ENCODE results near the gene AHCTF1.
"Not testable (repeated sequence)": the region's sequence is repeated elsewhere in the genome, so short reads cannot be mapped to it uniquely, and the experiment has no call there.

The AHCTF1 gene

DNA sequence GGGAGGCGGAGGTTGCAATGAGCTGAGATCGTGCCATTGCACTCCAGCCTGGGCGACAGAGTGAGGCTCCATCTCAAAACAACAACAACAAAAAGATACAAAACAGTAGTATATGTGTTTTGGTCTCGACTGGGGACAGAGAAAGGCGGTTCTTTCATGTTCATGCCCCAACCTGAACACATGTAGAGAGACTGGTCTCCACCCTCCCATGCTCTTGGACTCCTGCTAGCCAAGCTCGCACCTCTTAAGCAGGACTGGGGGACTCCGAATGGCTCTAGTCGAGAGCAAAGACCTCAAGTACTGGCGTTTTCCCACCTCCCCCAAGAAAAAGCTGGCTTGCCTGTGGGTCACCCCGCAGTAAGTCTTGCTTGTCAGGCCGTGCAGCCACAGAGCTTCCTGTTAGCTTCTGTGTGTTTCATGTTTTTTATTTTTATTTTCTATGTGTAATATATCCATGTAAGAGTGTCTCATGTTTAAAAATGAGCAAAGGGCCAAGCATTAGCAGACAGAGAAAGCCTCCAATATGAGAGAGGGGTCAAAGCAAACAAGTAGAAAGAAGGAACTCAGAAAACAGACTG, 116.0 kb downstream of the AHCTF1 start:
- no peak overlapping the region for H2AFZ ChIP-seq (ENCODE audit: low read depth, low read length)
- no peak overlapping the region for H3K9ac ChIP-seq (ENCODE audit: low read length)
- no peak overlapping the region for H3K27ac ChIP-seq (ENCODE audit: low read length, poor library complexity, severe bottlenecking)
- no peak overlapping the region for H4K8ac ChIP-seq (ENCODE audit: low read length)
- H3K4me2 ChIP-seq (ENCODE audit: low read length, poor library complexity, severe bottlenecking): no peak overlapping the region
- H3K4me1 ChIP-seq (ENCODE audit: control insufficient read depth, insufficient read depth, low read depth, low read length): no peaks in the 10 kb centered on the region
- no peak overlapping the region for H3K18ac ChIP-seq (ENCODE audit: low read depth in 1 of 2, low read length in 2 of 2)
- H3K4me3 ChIP-seq (ENCODE audit: insufficient read depth in 1 of 2, low read depth in 1 of 2, low read length in 2 of 2): no peak overlapping the region
- no peak overlapping the region for H2AK5ac ChIP-seq (ENCODE audit: low read length, severe bottlenecking)
- H3K4ac ChIP-seq (ENCODE audit: low read depth in 1 of 2, low read length in 2 of 2): no peak overlapping the region
- DNase-seq: no peak
- WGBS: 83% methylated on average over 9 of the region's 11 CpGs
- H3K36me3 ChIP-seq (ENCODE audit: control insufficient read depth in 1 of 2, insufficient read depth in 2 of 2, low read depth in 1 of 2, low read length in 2 of 2): no peaks in the 10 kb centered on the region
- no peak overlapping the region for H2BK120ac ChIP-seq (ENCODE audit: low read depth, low read length)
- H3K23ac ChIP-seq (ENCODE audit: low read length in 2 of 2): no peak overlapping the region
- no peak overlapping the region for H2BK15ac ChIP-seq (ENCODE audit: low read depth, poor library complexity, severe bottlenecking)
- H3K14ac ChIP-seq (ENCODE audit: low read length in 2 of 2): no peak overlapping the region
- no peak overlapping the region for H2BK5ac ChIP-seq (ENCODE audit: low read depth, low read length, poor library complexity, severe bottlenecking)
- H3K79me1 ChIP-seq (replicated peaks; ENCODE audit: low read length, poor library complexity, severe bottlenecking): no peaks in the 10 kb centered on the region
- H4K91ac ChIP-seq (ENCODE audit: low read length): no peak overlapping the region
- H3K9me3 ChIP-seq (ENCODE audit: control insufficient read depth, low read length): no peaks in the 10 kb centered on the region
- H3K27me3 ChIP-seq (ENCODE audit: control insufficient read depth in 1 of 2, insufficient read depth in 1 of 2, low read length in 2 of 2): peaks cover 8 to 30% of the 10 kb centered on the region in 2 experiments
- H2BK12ac ChIP-seq (ENCODE audit: low read length in 2 of 2): no peak overlapping the region

DNA sequence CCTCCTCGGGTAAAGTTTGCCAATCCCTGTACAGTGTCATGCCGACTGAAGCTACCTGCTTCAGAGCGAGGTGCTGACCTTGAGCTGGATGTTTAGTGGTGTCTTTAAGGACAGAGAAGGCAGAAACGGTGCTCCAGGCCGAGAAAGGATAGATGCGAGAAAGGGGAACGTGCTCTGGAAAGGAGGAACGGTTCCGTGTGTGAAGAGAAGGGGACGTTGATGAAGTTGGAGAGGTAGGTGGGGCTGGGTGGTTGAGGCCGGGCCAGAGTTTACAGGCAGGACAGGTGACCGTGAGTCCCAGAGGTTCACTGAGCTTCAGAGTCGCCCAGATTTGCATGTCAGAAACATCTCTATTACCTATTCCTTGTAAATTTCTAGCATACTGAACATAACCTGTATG, 116.9 kb downstream of the AHCTF1 start:
- Histone ChIP-seq H2AK5ac (ENCODE audit: low read length, severe bottlenecking) (no peak overlapping the region), H3K4me3 (ENCODE audit: insufficient read depth in 1 of 2, low read depth in 1 of 2, low read length in 2 of 2) (no peak overlapping the region), H4K8ac (ENCODE audit: low read length) (no peak overlapping the region), H3K14ac (ENCODE audit: low read length in 2 of 2) (no peak overlapping the region), H3K79me1 (replicated peaks; ENCODE audit: low read length, poor library complexity, severe bottlenecking) (no peaks in the 10 kb centered on the region), H4K91ac (ENCODE audit: low read length) (no peak overlapping the region), H3K18ac (ENCODE audit: low read depth in 1 of 2, low read length in 2 of 2) (no peak overlapping the region), H3K9me3 (ENCODE audit: control insufficient read depth, low read length) (no peaks in the 10 kb centered on the region), H3K4ac (ENCODE audit: low read depth in 1 of 2, low read length in 2 of 2) (no peak overlapping the region), H3K9ac (ENCODE audit: low read length) (no peak overlapping the region), H2AFZ (ENCODE audit: low read depth, low read length) (no peak overlapping the region), H3K36me3 (ENCODE audit: control insufficient read depth in 1 of 2, insufficient read depth in 2 of 2, low read depth in 1 of 2, low read length in 2 of 2) (no peaks in the 10 kb centered on the region), H3K27ac (ENCODE audit: low read length, poor library complexity, severe bottlenecking) (no peak overlapping the region), H2BK15ac (ENCODE audit: low read depth, poor library complexity, severe bottlenecking) (no peak overlapping the region), H3K4me2 (ENCODE audit: low read length, poor library complexity, severe bottlenecking) (no peak overlapping the region), H3K23ac (ENCODE audit: low read length in 2 of 2) (no peak overlapping the region), H2BK120ac (ENCODE audit: low read depth, low read length) (no peak overlapping the region), H3K4me1 (ENCODE audit: control insufficient read depth, insufficient read depth, low read depth, low read length) (no peaks in the 10 kb centered on the region), H2BK12ac (ENCODE audit: low read length in 2 of 2) (no peak overlapping the region), H2BK5ac (ENCODE audit: low read depth, low read length, poor library complexity, severe bottlenecking) (no peak overlapping the region), H3K27me3 (ENCODE audit: control insufficient read depth in 1 of 2, insufficient read depth in 1 of 2, low read length in 2 of 2) (peaks cover 4 to 24% of the 10 kb centered on the region in 2 experiments)
- 86% methylated on average over 10 of the region's 13 CpGs for WGBS
- DNase-seq: no peak

DNA sequence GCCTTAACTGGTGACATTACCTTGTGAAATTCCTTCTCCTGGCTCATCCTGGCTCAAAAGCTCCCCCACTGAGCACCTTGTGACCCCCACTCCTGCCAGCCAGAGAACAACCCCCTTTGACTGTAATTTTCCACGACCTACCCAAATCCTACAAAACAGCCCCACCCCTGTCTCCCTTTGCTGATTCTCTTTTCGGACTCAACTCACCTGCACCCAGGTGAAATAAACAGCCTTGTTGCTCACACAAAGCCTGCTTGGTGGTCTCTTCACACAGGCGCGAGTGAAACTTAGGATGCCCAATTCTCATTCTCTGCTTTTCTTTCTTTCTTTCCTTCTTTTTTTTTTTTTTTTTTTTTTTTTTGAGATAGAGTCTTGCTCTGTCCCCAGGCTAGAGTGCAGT, 118.4 kb downstream of the AHCTF1 start:
- not testable (repeated sequence) for H3K4me2 ChIP-seq (ENCODE audit: low read length, poor library complexity, severe bottlenecking); H2BK120ac ChIP-seq (ENCODE audit: low read depth, low read length); H3K4ac ChIP-seq (ENCODE audit: low read depth in 1 of 2, low read length in 2 of 2); H4K8ac ChIP-seq (ENCODE audit: low read length); H3K4me1 ChIP-seq (ENCODE audit: control insufficient read depth, insufficient read depth, low read depth, low read length); H3K23ac ChIP-seq (ENCODE audit: low read length in 2 of 2); H3K14ac ChIP-seq (ENCODE audit: low read length in 2 of 2); H3K9me3 ChIP-seq (ENCODE audit: control insufficient read depth, low read length); H3K79me1 ChIP-seq (replicated peaks; ENCODE audit: low read length, poor library complexity, severe bottlenecking); H2BK12ac ChIP-seq (ENCODE audit: low read length in 2 of 2); H4K91ac ChIP-seq (ENCODE audit: low read length); H2BK15ac ChIP-seq (ENCODE audit: low read depth, poor library complexity, severe bottlenecking); H3K4me3 ChIP-seq (ENCODE audit: insufficient read depth in 1 of 2, low read depth in 1 of 2, low read length in 2 of 2); H3K9ac ChIP-seq (ENCODE audit: low read length); H2AK5ac ChIP-seq (ENCODE audit: low read length, severe bottlenecking); H2BK5ac ChIP-seq (ENCODE audit: low read depth, low read length, poor library complexity, severe bottlenecking); DNase-seq; H3K27ac ChIP-seq (ENCODE audit: low read length, poor library complexity, severe bottlenecking); H3K36me3 ChIP-seq (ENCODE audit: control insufficient read depth in 1 of 2, insufficient read depth in 2 of 2, low read depth in 1 of 2, low read length in 2 of 2); H2AFZ ChIP-seq (ENCODE audit: low read depth, low read length); H3K18ac ChIP-seq (ENCODE audit: low read depth in 1 of 2, low read length in 2 of 2)
- peaks cover 8 to 28% of the 10 kb centered on the region in 2 experiments for H3K27me3 ChIP-seq (ENCODE audit: control insufficient read depth in 1 of 2, insufficient read depth in 1 of 2, low read length in 2 of 2)
- WGBS: 52% methylated on average over 2 of the region's 4 CpGs

DNA sequence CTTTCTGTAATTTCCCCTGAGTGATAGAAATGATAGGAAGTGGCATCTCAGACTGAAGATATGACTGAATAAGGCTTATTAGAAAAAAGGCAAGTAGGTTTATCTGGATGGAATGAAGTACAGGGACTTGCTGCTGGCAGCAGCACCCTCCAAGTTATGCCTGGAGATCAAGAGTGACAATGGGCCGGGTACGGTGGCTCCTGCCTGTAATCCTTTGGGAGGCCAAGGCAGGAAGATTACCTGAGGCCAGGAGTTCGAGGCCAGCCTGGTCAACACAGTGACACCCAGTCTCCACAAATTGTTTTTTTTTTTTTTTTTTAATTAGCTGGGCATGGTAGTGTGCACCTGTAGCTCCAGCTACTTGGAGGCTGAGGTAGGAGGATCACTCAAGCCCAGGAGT, 119.8 kb downstream of the AHCTF1 start:
- H4K91ac ChIP-seq (ENCODE audit: low read length): no peak overlapping the region
- H3K9me3 ChIP-seq (ENCODE audit: control insufficient read depth, low read length): no peaks in the 10 kb centered on the region
- no peaks in the 10 kb centered on the region for H3K36me3 ChIP-seq (ENCODE audit: control insufficient read depth in 1 of 2, insufficient read depth in 2 of 2, low read depth in 1 of 2, low read length in 2 of 2)
- no peak overlapping the region for H2BK120ac ChIP-seq (ENCODE audit: low read depth, low read length)
- H4K8ac ChIP-seq (ENCODE audit: low read length): no peak overlapping the region
- H3K9ac ChIP-seq (ENCODE audit: low read length): no peak overlapping the region
- no peak overlapping the region for H3K4ac ChIP-seq (ENCODE audit: low read depth in 1 of 2, low read length in 2 of 2)
- H3K4me3 ChIP-seq (ENCODE audit: insufficient read depth in 1 of 2, low read depth in 1 of 2, low read length in 2 of 2): no peak overlapping the region
- DNase-seq: no peak
- H3K79me1 ChIP-seq (replicated peaks; ENCODE audit: low read length, poor library complexity, severe bottlenecking): no peaks in the 10 kb centered on the region
- H2BK5ac ChIP-seq (ENCODE audit: low read depth, low read length, poor library complexity, severe bottlenecking): no peak overlapping the region
- no peak overlapping the region for H2BK12ac ChIP-seq (ENCODE audit: low read length in 2 of 2)
- H3K4me1 ChIP-seq (ENCODE audit: control insufficient read depth, insufficient read depth, low read depth, low read length): no peaks in the 10 kb centered on the region
- no peak overlapping the region for H2BK15ac ChIP-seq (ENCODE audit: low read depth, poor library complexity, severe bottlenecking)
- H3K4me2 ChIP-seq (ENCODE audit: low read length, poor library complexity, severe bottlenecking): no peak overlapping the region
- H3K18ac ChIP-seq (ENCODE audit: low read depth in 1 of 2, low read length in 2 of 2): no peak overlapping the region
- H2AK5ac ChIP-seq (ENCODE audit: low read length, severe bottlenecking): no peak overlapping the region
- no peak overlapping the region for H3K23ac ChIP-seq (ENCODE audit: low read length in 2 of 2)
- H2AFZ ChIP-seq (ENCODE audit: low read depth, low read length): no peak overlapping the region
- H3K27me3 ChIP-seq (ENCODE audit: control insufficient read depth in 1 of 2, insufficient read depth in 1 of 2, low read length in 2 of 2): peaks cover 8 to 28% of the 10 kb centered on the region in 2 experiments
- H3K27ac ChIP-seq (ENCODE audit: low read length, poor library complexity, severe bottlenecking): no peak overlapping the region
- no peak overlapping the region for H3K14ac ChIP-seq (ENCODE audit: low read length in 2 of 2)
- 70% methylated on average over 3 of the region's 3 CpGs for WGBS
